RWPE2 (cell line): ENCODE results near the gene TP73.
"Not testable (repeated sequence)": the region's sequence is repeated elsewhere in the genome, so short reads cannot be mapped to it uniquely, and the experiment has no call there.

Source experiments
- ATAC-seq: fragments of 200-7000 bp; cut with Tn5 transposase; 3 replicates; pipeline ENCODE4 v1.9.1; 2021; ENCODE audit warnings: low read depth
- DNase-seq: peaks from one replicate; pipeline ENCODE4 v3.0.0-alpha.2; 2020; ENCODE audit warnings: low spot score
- H3K27ac ChIP-seq: fragments of 450-650 bp; 2 replicates; pipeline ENCODE4 v1.5.1; 2017; ENCODE audit warnings: mild to moderate bottlenecking; ENCODE audit not compliant: poor library complexity, severe bottlenecking
- H3K27me3 ChIP-seq: fragments of 250-450 bp; sonication (Bioruptor Pico); 2 replicates; pipeline ENCODE4 v1.5.1; 2021; ENCODE audit warnings: mild to moderate bottlenecking, moderate library complexity; ENCODE audit not compliant: insufficient read depth, poor library complexity, severe bottlenecking
- H3K36me3 ChIP-seq: fragments of 250-450 bp; sonication (Bioruptor Pico); 2 replicates; pipeline ENCODE4 v1.5.1; 2020; ENCODE audit warnings: low read depth, mild to moderate bottlenecking, moderate library complexity
- H3K4me1 ChIP-seq: fragments of 250-450 bp; sonication (Bioruptor Pico); 2 replicates; pipeline ENCODE4 v1.5.1; 2021; ENCODE audit warnings: mild to moderate bottlenecking, moderate library complexity; ENCODE audit not compliant: insufficient read depth, poor library complexity, severe bottlenecking
- H3K4me3 ChIP-seq: fragments of 250-450 bp; sonication (Bioruptor Pico); 2 replicates; pipeline ENCODE4 v1.5.1; 2021; ENCODE audit warnings: mild to moderate bottlenecking, moderate library complexity; ENCODE audit not compliant: severe bottlenecking
- H3K9me3 ChIP-seq: fragments of 250-450 bp; sonication (Bioruptor Pico); 2 replicates; pipeline ENCODE4 v1.5.1; 2021; ENCODE audit warnings: mild to moderate bottlenecking, moderate library complexity; ENCODE audit not compliant: severe bottlenecking
- TF ChIP-seq, protein P1 (sequence below): fragments of 450-650 bp; IDR thresholded peaks from one replicate; pipeline ENCODE4 v1.5.1; 2017; ENCODE audit warnings: mild to moderate bottlenecking, moderate library complexity; ENCODE audit not compliant: poor library complexity, severe bottlenecking

TP73 gene

DNA sequence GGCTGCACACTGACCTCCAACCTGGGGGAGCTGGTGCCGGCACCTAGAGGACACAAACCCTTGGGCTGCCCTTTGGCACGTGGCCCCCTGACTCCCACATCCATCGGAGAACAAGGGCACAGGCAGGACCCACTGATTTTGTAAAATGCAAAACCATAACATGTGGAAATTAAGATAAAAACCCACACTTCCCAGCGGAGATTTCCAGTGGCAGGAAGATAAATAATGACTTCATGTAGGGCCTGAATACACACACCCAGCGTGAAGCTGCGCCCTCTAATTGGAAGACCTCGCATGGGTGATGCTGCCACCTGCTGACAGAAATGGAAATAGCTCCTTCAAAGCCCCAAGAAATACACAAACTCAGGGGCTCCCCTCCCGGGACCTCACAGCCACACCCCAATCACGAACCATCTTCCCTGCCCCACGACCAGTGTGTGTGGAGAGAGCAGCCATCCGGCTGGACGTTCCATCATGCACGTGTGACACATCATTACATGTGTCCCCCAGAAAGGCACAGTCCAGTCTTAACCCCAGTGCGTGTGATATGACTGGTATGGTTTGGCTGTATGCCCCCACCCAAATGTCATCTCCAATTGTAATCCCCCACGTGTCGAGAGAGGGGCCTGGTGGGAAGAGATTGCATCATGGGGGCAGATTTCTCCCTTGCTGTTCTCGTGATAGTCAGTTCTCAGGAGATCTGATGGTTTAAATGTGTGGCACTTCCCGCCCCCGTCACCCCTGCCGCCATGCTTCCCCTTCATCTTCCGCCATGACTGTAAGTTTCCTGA lies 33.2 kb upstream of the TP73 start:
- Histone ChIP-seq H3K4me3 (no peak overlapping the region), H3K27ac (no peak overlapping the region), H3K36me3 (no peaks in the 10 kb centered on the region), H3K9me3 (no peaks in the 10 kb centered on the region), H3K4me1 (no peaks in the 10 kb centered on the region), H3K27me3 (no peaks in the 10 kb centered on the region)
- TF ChIP-seq, protein P1, sequence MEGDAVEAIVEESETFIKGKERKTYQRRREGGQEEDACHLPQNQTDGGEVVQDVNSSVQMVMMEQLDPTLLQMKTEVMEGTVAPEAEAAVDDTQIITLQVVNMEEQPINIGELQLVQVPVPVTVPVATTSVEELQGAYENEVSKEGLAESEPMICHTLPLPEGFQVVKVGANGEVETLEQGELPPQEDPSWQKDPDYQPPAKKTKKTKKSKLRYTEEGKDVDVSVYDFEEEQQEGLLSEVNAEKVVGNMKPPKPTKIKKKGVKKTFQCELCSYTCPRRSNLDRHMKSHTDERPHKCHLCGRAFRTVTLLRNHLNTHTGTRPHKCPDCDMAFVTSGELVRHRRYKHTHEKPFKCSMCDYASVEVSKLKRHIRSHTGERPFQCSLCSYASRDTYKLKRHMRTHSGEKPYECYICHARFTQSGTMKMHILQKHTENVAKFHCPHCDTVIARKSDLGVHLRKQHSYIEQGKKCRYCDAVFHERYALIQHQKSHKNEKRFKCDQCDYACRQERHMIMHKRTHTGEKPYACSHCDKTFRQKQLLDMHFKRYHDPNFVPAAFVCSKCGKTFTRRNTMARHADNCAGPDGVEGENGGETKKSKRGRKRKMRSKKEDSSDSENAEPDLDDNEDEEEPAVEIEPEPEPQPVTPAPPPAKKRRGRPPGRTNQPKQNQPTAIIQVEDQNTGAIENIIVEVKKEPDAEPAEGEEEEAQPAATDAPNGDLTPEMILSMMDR, result peak; percentile 84
- ATAC-seq (peak; percentile 75), DNase-seq (no peak)

DNA sequence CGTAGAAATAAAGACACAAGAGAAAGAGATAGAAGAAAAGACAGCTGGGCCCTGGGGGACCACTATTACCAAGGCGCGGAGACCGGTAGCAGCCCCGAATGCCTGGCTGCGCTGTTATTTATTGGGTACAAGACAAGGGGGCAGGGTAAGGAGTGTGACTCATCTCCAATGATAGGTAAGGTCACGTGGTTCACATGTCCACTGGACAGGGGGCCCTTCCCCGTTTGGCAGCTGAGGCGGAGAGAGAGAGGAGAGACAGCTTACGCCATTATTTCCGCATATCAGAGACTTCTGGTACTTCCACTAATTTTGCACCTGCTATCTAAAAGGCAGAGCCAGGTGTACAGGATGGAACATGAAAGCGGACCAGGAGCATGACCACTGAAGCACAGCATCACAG lies 31.6 kb upstream of the TP73 start:
- Histone ChIP-seq H3K9me3 (no peaks in the 10 kb centered on the region), H3K36me3 (no peaks in the 10 kb centered on the region), H3K27me3 (no peaks in the 10 kb centered on the region), H3K4me1 (no peaks in the 10 kb centered on the region), H3K27ac (no peak overlapping the region), H3K4me3 (no peak overlapping the region)
- DNase-seq (no peak), ATAC-seq (no peak)
- TF ChIP-seq, protein P1, result no peak

DNA sequence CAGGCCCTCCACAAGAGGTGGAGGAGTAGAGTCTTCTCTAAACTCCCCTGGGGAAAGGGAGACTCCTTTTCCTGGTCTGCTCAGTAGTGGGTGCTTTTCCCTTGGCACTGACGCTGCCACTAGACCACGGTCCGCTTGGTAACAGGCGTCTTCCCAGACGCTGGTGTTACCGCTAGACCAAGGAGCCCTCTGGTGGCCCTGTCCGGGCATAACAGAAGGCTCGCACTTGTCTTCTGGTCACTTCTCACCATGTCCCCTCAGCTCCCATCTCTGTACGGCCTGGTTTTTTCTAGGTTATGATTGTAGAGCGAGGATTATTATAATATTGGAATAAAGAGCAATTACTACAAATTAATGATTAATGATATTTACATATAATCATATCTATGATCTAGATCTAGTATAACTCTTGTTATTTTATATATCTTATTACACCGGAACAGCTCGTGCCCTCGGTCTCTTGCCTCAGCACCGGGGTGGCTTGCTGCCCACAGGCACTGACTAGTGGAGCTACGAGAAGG lies 31.1 kb upstream of the TP73 start:
- H3K4me1 ChIP-seq, H3K9me3 ChIP-seq, H3K4me3 ChIP-seq, DNase-seq, H3K27me3 ChIP-seq, ATAC-seq, H3K36me3 ChIP-seq, H3K27ac ChIP-seq: not testable (repeated sequence)
- TF ChIP-seq, protein P1, result peak; percentile 80

DNA sequence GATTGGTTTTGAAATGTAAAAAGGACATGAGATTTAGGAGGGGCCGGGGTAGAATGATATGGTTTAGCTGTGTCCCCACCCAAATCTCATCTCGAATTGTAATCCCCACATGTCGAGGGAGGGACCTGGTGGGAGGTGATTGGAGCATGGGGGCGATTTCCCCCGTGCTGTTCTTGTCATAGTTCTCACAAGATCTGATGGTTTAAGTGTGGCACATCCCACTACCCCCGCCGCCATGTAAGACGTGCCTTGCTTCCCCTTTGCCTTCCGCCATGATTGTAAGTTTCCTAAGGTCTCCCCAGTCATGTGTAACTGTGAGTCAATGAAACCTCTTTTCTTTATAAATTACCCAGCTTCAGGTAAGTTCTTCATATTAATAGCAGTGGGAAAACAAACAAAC lies 30.2 kb upstream of the TP73 start:
- H3K27me3 ChIP-seq, ATAC-seq, DNase-seq, H3K27ac ChIP-seq, H3K4me3 ChIP-seq, H3K9me3 ChIP-seq, H3K4me1 ChIP-seq: not testable (repeated sequence)
- H3K36me3 ChIP-seq, result peaks cover 12% of the 10 kb centered on the region

DNA sequence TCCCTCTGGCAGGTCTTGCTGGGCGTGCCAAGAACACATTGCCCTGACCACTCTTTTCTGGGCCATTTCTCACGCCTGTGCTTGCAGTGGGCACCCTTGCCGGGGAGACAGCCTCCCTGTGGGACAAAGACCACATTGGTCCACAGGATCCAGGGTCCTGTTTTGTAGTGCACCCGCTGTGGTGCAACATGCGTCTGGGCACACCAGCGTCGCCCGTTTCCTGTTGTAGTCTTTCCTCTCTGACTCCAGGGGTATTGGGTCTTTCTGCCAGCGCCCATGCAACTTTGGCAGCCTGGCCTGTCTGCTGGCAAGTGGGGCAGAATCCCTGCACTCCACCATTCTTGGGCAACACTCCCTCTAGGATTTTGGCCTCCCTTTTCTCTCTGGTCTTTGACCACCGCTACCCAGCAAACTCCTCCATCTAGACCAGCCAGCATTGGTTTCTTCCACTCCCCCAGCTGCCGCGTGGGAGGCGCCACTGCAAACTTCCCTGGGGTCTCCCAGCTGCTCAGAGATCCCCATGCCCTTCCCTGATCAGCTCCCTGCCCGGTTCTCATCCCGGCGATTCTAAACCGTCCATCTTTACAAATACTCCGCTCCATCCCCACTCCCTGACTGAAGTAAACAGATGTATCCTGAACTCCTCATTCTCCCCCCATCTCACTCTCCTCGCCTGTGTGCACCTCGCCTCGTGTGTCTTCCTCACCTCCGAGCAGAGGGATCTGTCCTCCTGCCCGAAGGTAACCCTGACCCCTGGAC lies 28.7 kb upstream of the TP73 start:
- Histone ChIP-seq H3K4me1 (no peaks in the 10 kb centered on the region), H3K36me3 (peaks cover 25% of the 10 kb centered on the region), H3K4me3 (peak overlapping the region; percentile 59), H3K27me3 (no peaks in the 10 kb centered on the region), H3K9me3 (no peaks in the 10 kb centered on the region), H3K27ac (no peak overlapping the region)
- DNase-seq, result no peak
- TF ChIP-seq, protein P1, result no peak
- no peak; the same call in 2 of the 3 replicates for ATAC-seq
